Fibroblast of pulmonary artery (primary cell): ENCODE measurements around the gene SEMA3C.

Experiments used
- DNase-seq: peaks from one replicate; pipeline ENCODE4 v3.0.0-alpha.2; 2010; ENCODE audit warnings: low read depth
- H3K4me3 ChIP-seq: replicated peaks from 2 replicates; pipeline ENCODE4 v1.5.1; 2011; ENCODE audit warnings: low read depth, mild to moderate bottlenecking, control low read depth, low read length, moderate library complexity
- TF ChIP-seq, protein P1 (sequence below): IDR thresholded peaks from 2 replicates; pipeline ENCODE4 v1.5.1; 2011; ENCODE audit warnings: mild to moderate bottlenecking, control low read depth, low read length, inconsistent platforms; ENCODE audit errors: missing control alignments

The SEMA3C gene

DNA sequence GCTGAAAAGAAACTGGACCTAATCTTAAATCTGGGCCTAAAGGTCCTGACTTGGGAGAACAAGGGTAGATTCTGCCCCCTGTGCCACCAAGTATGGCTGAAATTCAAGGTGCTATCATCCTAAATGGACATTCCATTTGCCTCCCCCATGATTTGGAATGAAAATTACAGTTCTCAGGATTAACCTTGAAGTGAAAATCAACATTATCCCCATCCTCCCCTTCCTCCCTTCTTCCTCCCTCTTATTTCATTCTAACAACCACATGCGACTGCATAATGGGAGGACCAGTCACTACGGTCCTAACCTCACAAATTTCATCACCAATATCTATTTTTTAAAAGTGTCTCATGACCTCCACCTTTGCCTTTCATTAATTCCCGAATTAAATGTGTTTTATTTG, 62.1 kb downstream of the SEMA3C start:
- TF ChIP-seq, protein P1, sequence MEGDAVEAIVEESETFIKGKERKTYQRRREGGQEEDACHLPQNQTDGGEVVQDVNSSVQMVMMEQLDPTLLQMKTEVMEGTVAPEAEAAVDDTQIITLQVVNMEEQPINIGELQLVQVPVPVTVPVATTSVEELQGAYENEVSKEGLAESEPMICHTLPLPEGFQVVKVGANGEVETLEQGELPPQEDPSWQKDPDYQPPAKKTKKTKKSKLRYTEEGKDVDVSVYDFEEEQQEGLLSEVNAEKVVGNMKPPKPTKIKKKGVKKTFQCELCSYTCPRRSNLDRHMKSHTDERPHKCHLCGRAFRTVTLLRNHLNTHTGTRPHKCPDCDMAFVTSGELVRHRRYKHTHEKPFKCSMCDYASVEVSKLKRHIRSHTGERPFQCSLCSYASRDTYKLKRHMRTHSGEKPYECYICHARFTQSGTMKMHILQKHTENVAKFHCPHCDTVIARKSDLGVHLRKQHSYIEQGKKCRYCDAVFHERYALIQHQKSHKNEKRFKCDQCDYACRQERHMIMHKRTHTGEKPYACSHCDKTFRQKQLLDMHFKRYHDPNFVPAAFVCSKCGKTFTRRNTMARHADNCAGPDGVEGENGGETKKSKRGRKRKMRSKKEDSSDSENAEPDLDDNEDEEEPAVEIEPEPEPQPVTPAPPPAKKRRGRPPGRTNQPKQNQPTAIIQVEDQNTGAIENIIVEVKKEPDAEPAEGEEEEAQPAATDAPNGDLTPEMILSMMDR, result no peak
- no peak overlapping the region for H3K4me3 ChIP-seq
- DNase-seq, result no peak

DNA sequence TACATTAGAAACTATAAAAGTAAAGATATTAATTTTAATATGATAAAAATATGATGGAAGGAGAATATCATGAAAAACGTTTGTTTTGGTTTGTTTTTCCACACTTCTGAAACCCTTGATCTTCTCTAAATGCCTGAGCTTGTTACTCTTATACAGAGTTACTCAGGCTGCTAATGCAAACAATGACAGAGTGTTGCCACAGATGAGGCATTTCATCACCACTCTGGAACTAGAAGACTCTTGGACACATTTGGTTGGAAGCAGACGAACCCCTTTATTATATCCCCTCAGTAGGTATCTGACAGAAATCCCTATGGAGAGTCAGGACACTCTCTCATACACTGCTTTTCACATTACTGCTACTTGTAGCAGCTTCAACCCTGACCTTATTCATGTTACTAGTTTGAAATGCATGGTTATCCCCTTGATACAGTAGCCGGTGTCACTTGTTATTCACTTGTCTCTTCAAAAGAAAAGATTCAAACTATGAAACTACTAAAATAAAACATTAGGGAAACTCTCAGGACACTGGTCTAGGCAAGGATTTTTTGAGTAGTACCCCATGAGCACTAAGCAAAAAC, 66.9 kb downstream of the SEMA3C start:
- DNase-seq, result peak; percentile 60
- H3K4me3 ChIP-seq, result no peak overlapping the region
- TF ChIP-seq, protein P1, result no peak

DNA sequence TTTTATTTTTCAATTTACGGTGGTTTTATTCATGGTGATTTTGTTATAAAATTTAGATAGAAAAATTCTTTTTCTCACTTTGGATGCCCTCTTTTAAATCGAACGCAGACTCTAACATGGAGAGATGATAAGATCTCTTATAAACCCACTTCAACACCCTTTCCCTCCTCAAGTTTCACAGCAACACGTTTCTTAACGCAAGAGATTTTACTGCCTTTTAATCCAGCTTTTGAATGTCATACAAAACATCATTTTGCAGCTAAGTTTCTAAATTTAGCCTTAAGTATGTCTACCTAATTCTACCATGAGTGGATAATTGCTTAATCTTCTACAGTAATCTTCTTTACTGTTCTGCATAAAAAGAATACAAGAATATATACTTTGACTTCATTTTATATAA, 70.0 kb downstream of the SEMA3C start:
- H3K4me3 ChIP-seq, result no peak overlapping the region
- TF ChIP-seq, protein P1, result no peak
- DNase-seq, result no peak

DNA sequence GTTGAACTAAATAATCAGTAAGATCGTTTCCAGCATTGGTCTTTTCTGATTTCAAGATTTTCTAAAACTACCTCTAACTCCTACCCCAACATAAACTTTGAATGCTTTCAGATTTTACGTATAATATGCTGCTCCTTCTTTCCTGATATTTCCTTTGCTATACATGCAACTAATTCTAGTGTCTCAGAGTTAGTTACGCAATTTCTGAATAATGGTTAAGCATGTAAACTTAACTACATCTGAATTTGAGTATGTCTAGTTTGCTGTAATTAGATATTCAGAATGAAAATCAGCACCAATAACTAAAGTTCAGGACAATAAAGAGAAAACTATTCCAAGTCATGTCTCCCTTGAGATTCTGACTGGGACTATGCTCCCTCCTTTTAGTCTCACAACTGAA, 71.0 kb downstream of the SEMA3C start:
- TF ChIP-seq, protein P1, result no peak

DNA sequence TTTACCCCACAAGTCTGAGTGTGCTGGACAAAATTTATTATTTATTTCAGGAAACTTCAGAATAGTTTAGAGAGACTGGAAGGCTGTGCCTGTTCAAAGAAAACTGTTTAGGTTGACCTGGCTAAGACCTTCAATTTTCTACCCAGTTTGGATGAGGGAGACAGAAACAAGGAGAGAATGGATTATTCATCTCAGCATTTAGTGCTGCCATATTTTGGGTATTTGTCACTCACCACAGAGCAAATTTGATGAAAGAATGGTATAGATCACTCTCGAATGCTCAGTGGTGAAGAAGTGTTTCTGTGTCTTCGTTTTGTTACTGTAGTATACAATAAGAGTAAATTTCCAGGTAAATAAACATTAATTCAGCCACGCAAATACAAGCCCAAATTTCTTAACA, 71.8 kb downstream of the SEMA3C start:
- DNase-seq, result no peak
- no peak overlapping the region for H3K4me3 ChIP-seq
- TF ChIP-seq, protein P1, result no peak

More for the DNA sequence above, 71.0 kb downstream of the SEMA3C start:
- DNase-seq, result no peak
- no peak overlapping the region for H3K4me3 ChIP-seq

DNA sequence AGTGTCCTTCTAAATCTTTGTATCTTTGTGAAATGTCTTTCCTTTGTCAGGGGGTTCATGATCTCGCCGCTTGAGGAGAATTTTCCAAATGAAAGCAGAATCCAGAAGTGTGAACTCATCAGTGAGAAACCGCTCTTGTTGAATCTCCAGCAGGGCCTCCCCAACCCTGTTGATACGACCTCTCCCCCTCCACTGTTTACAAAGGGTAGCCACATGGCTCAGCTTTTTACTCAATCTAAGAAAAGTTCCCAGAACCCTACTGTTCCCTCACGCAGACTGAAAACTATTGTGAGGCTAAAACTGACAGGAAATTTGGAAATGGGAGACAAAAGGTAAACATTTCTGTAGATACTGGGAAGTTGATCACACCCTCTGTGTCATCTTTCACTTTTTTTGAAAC, 73.9 kb downstream of the SEMA3C start:
- TF ChIP-seq, protein P1, result no peak
- DNase-seq, result no peak

DNA sequence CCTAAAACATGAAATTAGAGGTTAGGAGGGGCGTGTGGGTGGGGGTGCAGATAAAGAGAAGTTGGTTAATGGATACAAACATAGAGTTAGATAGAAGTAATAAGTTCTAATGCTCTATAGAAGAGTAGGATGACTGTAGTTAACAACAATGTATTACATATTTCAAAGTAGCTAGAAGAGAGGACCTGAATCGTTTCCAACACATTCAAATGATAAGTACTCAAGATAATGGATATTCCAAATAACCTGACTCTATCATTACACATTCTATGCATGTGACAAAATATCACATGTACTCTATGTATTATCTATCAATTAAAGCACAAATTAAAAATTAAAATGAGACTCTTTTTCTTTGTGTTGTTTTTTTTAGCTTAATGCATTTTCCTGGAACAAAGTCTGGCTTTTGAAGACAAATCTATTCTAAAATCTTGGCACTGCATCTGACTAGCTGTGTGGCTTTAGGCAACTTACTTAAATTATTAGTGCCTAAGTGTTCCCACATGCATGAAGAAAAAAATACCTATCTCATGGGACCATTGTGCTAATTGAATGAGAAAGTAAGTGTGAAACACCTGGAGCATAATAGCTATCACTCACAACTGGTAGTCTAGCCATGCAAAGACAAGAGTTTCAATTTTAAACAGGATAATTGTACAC, 75.7 kb downstream of the SEMA3C start:
- no peak for DNase-seq
- no peak overlapping the region for H3K4me3 ChIP-seq

More for the DNA sequence above, 73.9 kb downstream of the SEMA3C start:
- H3K4me3 ChIP-seq, result no peak overlapping the region

More for the DNA sequence above, 75.7 kb downstream of the SEMA3C start:
- TF ChIP-seq, protein P1, result no peak
